ENCODE results near the gene SLC44A1.

- TF ChIP-seq, protein P1, sequence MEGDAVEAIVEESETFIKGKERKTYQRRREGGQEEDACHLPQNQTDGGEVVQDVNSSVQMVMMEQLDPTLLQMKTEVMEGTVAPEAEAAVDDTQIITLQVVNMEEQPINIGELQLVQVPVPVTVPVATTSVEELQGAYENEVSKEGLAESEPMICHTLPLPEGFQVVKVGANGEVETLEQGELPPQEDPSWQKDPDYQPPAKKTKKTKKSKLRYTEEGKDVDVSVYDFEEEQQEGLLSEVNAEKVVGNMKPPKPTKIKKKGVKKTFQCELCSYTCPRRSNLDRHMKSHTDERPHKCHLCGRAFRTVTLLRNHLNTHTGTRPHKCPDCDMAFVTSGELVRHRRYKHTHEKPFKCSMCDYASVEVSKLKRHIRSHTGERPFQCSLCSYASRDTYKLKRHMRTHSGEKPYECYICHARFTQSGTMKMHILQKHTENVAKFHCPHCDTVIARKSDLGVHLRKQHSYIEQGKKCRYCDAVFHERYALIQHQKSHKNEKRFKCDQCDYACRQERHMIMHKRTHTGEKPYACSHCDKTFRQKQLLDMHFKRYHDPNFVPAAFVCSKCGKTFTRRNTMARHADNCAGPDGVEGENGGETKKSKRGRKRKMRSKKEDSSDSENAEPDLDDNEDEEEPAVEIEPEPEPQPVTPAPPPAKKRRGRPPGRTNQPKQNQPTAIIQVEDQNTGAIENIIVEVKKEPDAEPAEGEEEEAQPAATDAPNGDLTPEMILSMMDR (IDR thresholded peaks at IDR 0.05 in 2 of 3, conservative IDR thresholded peaks at IDR 0.05 in 1 of 3; ENCODE audit: control insufficient read depth in 2 of 3, extremely low read depth in 1 of 3, insufficient read depth in 1 of 3, low read depth in 3 of 3, low read length in 3 of 3): no peak
- no peak for TF ChIP-seq POLR2AphosphoS5 (IDR thresholded peaks at IDR 0.05; ENCODE audit: low read length)
- no peak for TF ChIP-seq SIN3A (IDR thresholded peaks at IDR 0.05; ENCODE audit: low read depth, low read length)
- no peak for TF ChIP-seq FOXK2 (IDR thresholded peaks at IDR 0.05)
- TF ChIP-seq, protein P2, sequence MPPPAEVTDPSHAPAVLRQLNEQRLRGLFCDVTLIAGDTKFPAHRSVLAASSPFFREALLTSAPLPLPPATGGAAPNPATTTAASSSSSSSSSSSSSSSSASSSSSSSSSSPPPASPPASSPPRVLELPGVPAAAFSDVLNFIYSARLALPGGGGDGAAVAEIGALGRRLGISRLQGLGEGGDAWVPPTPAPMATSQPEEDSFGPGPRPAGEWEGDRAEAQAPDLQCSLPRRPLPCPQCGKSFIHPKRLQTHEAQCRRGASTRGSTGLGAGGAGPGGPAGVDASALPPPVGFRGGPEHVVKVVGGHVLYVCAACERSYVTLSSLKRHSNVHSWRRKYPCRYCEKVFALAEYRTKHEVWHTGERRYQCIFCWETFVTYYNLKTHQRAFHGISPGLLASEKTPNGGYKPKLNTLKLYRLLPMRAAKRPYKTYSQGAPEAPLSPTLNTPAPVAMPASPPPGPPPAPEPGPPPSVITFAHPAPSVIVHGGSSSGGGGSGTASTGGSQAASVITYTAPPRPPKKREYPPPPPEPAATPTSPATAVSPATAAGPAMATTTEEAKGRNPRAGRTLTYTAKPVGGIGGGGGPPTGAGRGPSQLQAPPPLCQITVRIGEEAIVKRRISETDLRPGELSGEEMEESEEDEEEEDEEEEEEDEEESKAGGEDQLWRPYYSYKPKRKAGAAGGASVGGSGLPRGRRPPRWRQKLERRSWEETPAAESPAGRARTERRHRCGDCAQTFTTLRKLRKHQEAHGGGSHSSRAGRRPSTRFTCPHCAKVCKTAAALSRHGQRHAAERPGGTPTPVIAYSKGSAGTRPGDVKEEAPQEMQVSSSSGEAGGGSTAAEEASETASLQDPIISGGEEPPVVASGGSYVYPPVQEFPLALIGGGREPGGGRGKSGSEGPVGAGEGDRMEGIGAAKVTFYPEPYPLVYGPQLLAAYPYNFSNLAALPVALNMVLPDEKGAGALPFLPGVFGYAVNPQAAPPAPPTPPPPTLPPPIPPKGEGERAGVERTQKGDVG (CRISPR knock-in tag; IDR thresholded peaks at IDR 0.05): no peak
- TF ChIP-seq USF2 (IDR thresholded peaks at IDR 0.05; ENCODE audit: borderline replicate concordance, low read depth, low read length): no peak
- no peak for TF ChIP-seq BACH1 (IDR thresholded peaks at IDR 0.05; ENCODE audit: borderline replicate concordance)
- no peak for TF ChIP-seq SMARCA5 (IDR thresholded peaks at IDR 0.05)
Measured at GRCh38 chr9:105357937-105358336, 113.5 kb downstream of the SLC44A1 start.

Measured in GM12878 (cell line).